Duodenal mucosa (tissue), 2 donors: ENCODE measurements around the gene CCT7.
"Not testable (repeated sequence)": the region's sequence is repeated elsewhere in the genome, so short reads cannot be mapped to it uniquely, and the experiment has no call there.

ENCODE experiments used
- H3K27ac ChIP-seq: one replicate; pipeline ENCODE4 v1.7.0; 2013; ENCODE audit warnings: low read depth, low read length
- H3K27me3 ChIP-seq, 2 donors: one replicate each; pipeline ENCODE4 v1.7.0; 2013; ENCODE audit warnings: low read length in 2 of 2, control low read depth in 1 of 2; ENCODE audit not compliant: insufficient read depth in 2 of 2, control insufficient read depth in 1 of 2
- H3K36me3 ChIP-seq, 2 donors: one replicate each; pipeline ENCODE4 v1.7.0; 2013; ENCODE audit warnings: low read length in 2 of 2, control low read depth in 1 of 2; ENCODE audit not compliant: insufficient read depth in 2 of 2, control insufficient read depth in 1 of 2
- H3K4me1 ChIP-seq, 2 donors: one replicate each; pipeline ENCODE4 v1.7.0; 2013; ENCODE audit warnings: low read length in 2 of 2, control low read depth in 1 of 2; ENCODE audit not compliant: insufficient read depth in 2 of 2, control insufficient read depth in 1 of 2
- H3K4me3 ChIP-seq, 2 donors: one replicate each; pipeline ENCODE4 v1.7.0; 2013; ENCODE audit warnings: low read length in 2 of 2, low read depth in 1 of 2
- H3K9ac ChIP-seq, 2 donors: one replicate each; pipeline ENCODE4 v1.7.0; 2013; ENCODE audit warnings: low read length in 2 of 2, low read depth in 1 of 2
- H3K9me3 ChIP-seq, 2 donors: one replicate each; pipeline ENCODE4 v1.7.0; 2013; ENCODE audit warnings: low read length in 2 of 2, control low read depth in 1 of 2; ENCODE audit not compliant: control insufficient read depth in 1 of 2

Gene CCT7

DNA sequence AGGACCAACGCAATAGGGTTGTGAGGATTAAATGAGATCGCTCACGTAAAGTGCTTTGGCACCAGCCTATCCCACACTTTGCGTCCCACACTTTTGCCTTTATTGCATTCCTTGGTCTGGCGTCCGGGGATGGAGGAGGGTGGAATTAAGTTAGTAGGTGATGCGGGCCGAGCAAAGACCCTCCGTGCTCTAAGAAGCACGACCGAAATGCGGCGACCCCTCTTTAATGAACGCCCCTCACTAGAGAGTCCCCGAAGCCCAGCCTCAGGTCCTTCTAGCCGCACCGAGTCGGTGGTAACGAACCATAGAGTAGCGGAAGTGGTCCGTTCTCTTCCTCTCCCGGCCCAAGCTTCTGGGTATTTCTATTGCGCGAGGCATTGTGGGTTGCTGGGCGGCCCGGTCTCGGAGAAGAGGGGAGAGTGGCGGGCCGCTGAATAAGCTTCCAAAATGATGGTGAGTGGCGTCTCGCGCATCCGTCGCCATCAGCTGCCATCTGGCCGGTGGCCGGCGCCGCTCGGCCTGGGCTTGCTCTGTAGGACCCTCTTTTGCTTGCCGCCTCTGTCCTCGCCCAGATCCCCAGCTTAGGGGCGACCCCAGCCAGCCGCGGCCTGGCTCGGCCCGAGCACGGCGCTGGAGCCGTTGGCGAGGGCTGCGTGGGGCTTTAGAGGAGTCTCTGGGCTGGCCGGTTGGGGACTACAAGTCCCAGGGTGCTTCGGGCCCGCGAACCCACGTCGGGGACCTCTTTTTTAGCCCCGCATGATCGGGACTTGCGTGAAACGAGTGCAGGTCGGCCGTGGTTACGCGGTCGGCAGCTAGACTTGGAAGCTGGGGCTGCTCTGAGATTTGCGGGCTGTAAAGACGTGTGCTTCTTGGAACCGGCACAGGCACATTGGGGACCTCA lies at the start of gene CCT7:
Gene CCT7, plus strand, starts transcription at position 377 of the 901 bp plus-strand sequence. Its CDS starts 71 bp downstream, at position 448.
- peak within 1 kb of the TSS; percentile 93 for H3K27ac ChIP-seq
- H3K27me3 ChIP-seq, result no peaks in the 10 kb centered on the region
- H3K4me1 ChIP-seq, result peaks cover 17 to 31% of the 10 kb centered on the region in 2 donors
- peak within 1 kb of the TSS; percentile 94 to 99 for H3K4me3 ChIP-seq
- H3K9me3 ChIP-seq, result no peaks in the 10 kb centered on the region
- H3K36me3 ChIP-seq, result peaks cover 4 to 20% of the 10 kb centered on the region in 2 donors
- H3K9ac ChIP-seq, result peak within 1 kb of the TSS; percentile 87 to 99

GRCh38 chr2:73185965-73186364 lies 48.1 kb upstream of the CCT7 start:
- Histone ChIP-seq H3K4me3 (no peak overlapping the region), H3K36me3 (no peaks in the 10 kb centered on the region), H3K27ac (no peak overlapping the region), H3K9me3 (peaks cover 0 to 3% of the 10 kb centered on the region in 2 donors), H3K4me1 (no peaks in the 10 kb centered on the region), H3K27me3 (no peaks in the 10 kb centered on the region), H3K9ac (no peak overlapping the region)

DNA sequence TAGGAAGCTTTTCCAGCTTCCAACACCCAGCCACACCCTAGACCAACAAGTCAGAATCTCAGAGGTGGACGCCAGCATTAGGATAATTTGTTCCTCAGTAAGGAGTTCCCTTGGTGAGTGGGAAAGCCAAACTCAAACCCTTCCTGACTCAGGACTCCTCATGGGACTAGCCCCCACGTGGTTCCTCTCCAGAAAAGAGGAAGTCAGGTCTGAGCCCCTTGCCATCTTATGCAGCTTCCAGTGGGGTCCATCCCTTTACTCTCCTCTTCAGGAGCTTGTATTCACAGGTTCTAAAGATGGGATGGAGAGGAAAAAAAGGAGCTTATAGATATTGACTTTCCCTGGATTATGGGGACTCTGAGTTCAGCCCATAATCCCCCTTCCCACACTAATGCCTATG lies 46.6 kb upstream of the CCT7 start:
- H3K4me1 ChIP-seq, result no peaks in the 10 kb centered on the region
- H3K9me3 ChIP-seq, result peaks cover 0 to 3% of the 10 kb centered on the region in 2 donors
- no peaks in the 10 kb centered on the region for H3K36me3 ChIP-seq
- H3K27ac ChIP-seq, result no peak overlapping the region
- no peak overlapping the region for H3K4me3 ChIP-seq
- H3K9ac ChIP-seq, result no peak overlapping the region
- no peaks in the 10 kb centered on the region for H3K27me3 ChIP-seq

DNA sequence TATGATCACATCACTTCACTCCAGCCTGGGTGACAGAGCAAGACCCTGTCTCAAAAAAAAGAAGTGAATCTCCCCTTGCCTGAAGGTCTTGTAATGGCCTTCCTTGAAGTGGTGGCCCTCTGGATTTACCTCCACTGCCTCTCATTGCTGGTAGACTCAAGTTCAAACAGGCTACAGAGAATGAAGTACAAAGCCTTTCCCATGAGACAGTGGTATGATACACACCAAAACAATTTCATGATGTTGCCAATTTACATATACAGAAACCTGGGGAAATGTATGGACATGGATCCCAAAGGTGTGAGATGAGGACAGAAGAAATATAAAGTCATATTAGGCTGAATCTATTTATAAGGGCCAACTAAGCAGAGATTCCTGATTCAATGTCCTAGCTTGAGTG lies 36.5 kb upstream of the CCT7 start:
- H3K9ac ChIP-seq, result no peak overlapping the region
- H3K36me3 ChIP-seq, result no peaks in the 10 kb centered on the region
- no peak overlapping the region for H3K4me3 ChIP-seq
- H3K9me3 ChIP-seq, result no peaks in the 10 kb centered on the region
- H3K27ac ChIP-seq, result no peak overlapping the region
- peaks cover 0 to 5% of the 10 kb centered on the region in 2 donors for H3K4me1 ChIP-seq
- H3K27me3 ChIP-seq, result peaks cover 23 to 27% of the 10 kb centered on the region in 2 donors

DNA sequence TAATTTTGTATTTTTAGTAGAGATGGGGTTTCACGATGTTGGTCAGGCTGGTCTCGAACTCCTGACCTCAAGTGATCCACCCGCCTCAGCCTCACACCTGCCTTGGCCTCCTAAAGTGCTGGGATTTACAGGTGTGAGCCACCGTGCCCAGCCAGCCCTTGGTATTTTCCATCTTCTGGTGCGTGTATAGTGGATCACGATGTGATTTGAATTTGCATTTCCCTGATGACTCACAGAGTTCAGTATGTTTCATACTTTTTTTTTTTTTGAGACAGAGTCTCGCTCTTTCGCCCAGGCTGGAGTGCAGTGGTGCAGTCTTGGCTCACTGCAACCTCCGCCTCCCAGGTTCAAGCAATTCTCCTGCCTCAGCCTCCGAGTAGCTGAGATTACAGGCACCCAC lies 33.8 kb upstream of the CCT7 start:
- not testable (repeated sequence) for H3K9me3 ChIP-seq

DNA sequence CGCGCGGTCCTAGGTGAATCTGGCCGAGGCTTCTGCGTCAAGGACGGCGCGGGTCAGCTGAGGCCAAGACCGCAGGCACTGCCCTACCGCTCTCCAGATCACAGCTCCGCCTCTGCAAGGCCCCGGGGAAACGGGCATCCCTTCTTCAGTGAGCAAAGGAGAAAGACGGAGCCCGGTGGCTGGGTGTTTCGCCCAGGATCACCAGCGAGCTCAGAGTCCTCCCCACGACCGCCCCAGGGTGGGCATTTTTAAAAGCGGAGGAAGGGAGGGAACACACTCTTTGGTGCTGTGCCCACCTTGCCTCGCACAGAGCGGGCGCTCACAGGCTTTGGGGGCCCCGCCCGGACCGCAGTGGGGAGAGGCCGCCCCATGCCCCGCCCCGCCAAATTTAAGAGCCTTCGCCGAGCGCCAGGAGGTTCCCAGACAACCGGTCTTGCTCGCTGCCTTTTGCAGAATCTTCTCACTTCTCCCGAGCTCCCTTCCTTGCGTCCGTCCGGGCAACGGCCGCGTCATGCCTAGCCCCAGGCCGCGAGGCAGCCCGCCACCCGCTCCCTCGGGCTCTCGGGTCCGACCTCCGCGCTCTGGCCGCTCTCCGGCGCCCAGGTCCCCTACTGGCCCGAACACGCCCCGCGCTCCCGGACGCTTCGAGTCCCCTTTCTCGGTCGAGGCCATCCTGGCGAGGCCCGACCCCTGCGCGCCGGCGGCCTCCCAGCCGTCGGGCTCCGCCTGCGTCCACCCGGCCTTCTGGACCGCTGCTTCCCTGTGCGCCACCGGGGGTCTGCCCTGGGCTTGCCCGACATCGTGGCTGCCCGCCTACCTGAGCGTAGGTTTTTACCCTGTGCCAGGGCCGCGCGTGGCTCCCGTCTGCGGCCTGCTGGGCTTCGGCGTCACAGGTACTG lies 31.7 kb upstream of the CCT7 start, which contains the start of gene NOTO:
Gene NOTO, plus strand, starts transcription at position 419 of the 899 bp plus-strand sequence. Its CDS starts 93 bp downstream, at position 512.
- Histone ChIP-seq H3K27me3 (peaks cover 37 to 44% of the 10 kb centered on the region in 2 donors), H3K36me3 (no peaks in the 10 kb centered on the region), H3K4me3 (peak within 1 kb of the TSS; percentile 8 to 40), H3K9ac (no peak within 1 kb of the TSS), H3K9me3 (no peaks in the 10 kb centered on the region), H3K27ac (no peak within 1 kb of the TSS), H3K4me1 (peaks cover 0 to 9% of the 10 kb centered on the region in 2 donors)

More for the DNA sequence above, 33.8 kb upstream of the CCT7 start:
- not testable (repeated sequence) for H3K36me3 ChIP-seq, H3K4me1 ChIP-seq, H3K4me3 ChIP-seq, H3K9ac ChIP-seq, H3K27ac ChIP-seq
- peaks cover 40 to 44% of the 10 kb centered on the region in 2 donors for H3K27me3 ChIP-seq

DNA sequence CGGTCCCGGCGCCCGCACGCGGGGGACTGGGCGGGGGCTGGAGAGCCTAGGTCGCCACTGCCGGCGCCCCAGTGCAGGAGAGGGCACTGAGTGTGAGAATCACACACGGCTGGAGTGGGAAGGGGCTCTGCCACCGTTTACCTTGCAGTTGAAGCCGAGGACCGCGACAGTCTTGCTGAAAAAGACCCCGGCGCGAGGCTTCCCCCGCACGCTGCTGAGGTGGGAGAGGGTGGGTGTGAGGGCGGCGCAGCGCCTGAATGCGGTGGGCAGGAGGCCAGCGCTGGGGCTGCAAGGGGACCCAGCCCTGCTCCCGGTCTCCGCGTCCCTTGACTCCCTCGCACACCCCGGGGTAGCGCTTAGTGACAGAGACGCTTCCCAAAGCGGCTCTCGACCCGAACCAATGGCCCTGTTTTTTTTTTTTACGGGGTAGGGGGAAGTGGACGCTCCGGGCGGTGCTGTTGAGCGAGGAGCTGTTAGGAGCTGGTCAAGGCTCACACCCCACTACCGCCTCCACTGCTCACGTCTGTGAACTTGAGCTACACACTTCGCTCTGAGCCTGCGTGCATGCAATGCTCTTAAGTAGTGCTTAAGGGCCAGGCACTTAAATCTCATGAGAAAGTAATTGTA lies 30.9 kb upstream of the CCT7 start:
- Histone ChIP-seq H3K27me3 (peaks cover 34 to 40% of the 10 kb centered on the region in 2 donors), H3K9me3 (no peaks in the 10 kb centered on the region), H3K4me1 (peaks cover 0 to 9% of the 10 kb centered on the region in 2 donors), H3K36me3 (no peaks in the 10 kb centered on the region), H3K9ac (no peak overlapping the region), H3K4me3 (peak overlapping the region in 1 of 2 donors; percentile 40), H3K27ac (no peak overlapping the region)

DNA sequence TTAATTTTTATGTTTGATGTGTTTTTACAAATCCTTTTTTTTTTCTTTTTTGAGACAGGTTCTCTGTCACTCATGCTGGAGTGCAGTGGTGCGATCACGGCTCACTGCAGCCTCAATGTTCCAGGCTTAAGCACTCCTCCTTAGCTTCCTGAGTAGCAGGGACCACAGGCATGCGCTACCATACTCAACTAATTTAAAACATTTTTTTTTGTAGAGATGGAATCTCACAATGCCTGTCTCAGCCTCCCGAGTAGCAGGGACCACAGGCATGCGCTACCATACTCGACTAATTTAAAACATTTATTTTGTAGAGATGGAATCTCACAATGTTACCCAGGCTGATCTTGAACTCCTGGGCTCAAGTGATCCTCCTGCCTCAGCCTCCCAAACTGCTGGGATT lies 28.5 kb upstream of the CCT7 start:
- Histone ChIP-seq H3K27me3 (peaks cover 31 to 37% of the 10 kb centered on the region in 2 donors), H3K9ac (no peak overlapping the region), H3K9me3 (no peaks in the 10 kb centered on the region), H3K27ac (no peak overlapping the region), H3K36me3 (no peaks in the 10 kb centered on the region), H3K4me3 (no peak overlapping the region), H3K4me1 (peaks cover 0 to 9% of the 10 kb centered on the region in 2 donors)

DNA sequence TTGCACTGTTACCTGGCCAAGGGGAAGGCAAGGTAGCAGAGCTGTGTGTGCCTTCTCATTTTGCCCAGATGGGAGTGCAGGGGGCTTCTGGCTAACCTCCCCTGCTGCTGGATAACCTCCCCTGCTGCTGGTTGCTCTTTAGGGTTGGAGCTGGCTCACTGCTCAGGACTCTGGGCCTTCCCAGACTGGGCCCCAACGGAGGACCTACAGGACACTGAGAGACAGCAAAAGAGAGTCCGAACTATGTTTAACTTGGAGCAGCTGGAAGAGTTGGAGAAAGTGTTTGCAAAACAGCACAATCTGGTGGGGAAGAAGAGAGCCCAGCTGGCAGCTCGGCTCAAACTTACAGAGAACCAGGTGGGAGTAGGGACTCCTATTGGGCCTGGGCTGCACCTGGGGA lies 25.9 kb upstream of the CCT7 start:
- Histone ChIP-seq H3K27ac (no peak overlapping the region), H3K36me3 (no peaks in the 10 kb centered on the region), H3K4me1 (peaks cover 2 to 7% of the 10 kb centered on the region in 2 donors), H3K9ac (no peak overlapping the region), H3K9me3 (no peaks in the 10 kb centered on the region), H3K27me3 (peaks cover 11 to 15% of the 10 kb centered on the region in 2 donors), H3K4me3 (no peak overlapping the region)
